ENCODE results near the gene MSL3B.

Gene MSL3B

GRCh38 chr2:233854241-233854981 is 13.8 kb downstream of the MSL3B start, which contains the start of gene HJURP:
Gene HJURP (minus strand): TSS chr2:233854535. CDS start chr2:233854500, 35 bp downstream.
- DNase-seq (ENCODE audit: low spot score), result peak; percentile 99
- in situ Hi-C loops (cut with MboI; ENCODE audit: low sequenced_read_pairs, unreplicated experiment), result no loop called here
- TF ChIP-seq, protein P1, sequence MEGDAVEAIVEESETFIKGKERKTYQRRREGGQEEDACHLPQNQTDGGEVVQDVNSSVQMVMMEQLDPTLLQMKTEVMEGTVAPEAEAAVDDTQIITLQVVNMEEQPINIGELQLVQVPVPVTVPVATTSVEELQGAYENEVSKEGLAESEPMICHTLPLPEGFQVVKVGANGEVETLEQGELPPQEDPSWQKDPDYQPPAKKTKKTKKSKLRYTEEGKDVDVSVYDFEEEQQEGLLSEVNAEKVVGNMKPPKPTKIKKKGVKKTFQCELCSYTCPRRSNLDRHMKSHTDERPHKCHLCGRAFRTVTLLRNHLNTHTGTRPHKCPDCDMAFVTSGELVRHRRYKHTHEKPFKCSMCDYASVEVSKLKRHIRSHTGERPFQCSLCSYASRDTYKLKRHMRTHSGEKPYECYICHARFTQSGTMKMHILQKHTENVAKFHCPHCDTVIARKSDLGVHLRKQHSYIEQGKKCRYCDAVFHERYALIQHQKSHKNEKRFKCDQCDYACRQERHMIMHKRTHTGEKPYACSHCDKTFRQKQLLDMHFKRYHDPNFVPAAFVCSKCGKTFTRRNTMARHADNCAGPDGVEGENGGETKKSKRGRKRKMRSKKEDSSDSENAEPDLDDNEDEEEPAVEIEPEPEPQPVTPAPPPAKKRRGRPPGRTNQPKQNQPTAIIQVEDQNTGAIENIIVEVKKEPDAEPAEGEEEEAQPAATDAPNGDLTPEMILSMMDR (IDR thresholded peaks at IDR 0.05; ENCODE audit: borderline replicate concordance, control extremely low read depth, extremely low read depth, insufficient read depth, missing control alignments), result no peak

GRCh38 chr2:233853883-233854240 is 14.3 kb downstream of the MSL3B start:
- in situ Hi-C loops (cut with MboI; ENCODE audit: low sequenced_read_pairs, unreplicated experiment), result no loop called here
- TF ChIP-seq, protein P1 (IDR thresholded peaks at IDR 0.05; ENCODE audit: borderline replicate concordance, control extremely low read depth, extremely low read depth, insufficient read depth, missing control alignments), result no peak
- no peak for DNase-seq (ENCODE audit: low spot score)

DNA sequence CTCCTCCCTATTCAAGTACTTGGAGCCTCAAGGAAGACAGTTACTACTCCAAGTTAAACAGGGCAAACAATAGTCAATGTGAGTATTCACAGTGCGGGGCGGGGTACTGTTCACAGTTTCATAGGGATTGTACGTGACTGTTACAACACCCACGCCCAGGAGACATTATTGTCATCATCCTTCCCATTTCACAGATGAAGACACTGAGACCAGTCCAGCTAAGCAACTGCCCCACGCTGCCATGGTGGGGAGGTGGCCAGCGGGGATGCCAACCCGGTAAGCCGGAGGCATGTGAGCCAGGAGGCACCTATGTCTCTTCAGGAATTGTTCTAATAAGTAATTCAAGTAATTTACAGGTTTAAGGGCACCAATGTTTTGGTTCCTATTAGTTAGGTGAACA is 14.8 kb downstream of the MSL3B start:
- DNase-seq (ENCODE audit: low spot score), result no peak
- in situ Hi-C loops (cut with MboI; ENCODE audit: low sequenced_read_pairs, unreplicated experiment), result no loop called here
- TF ChIP-seq, protein P1 (IDR thresholded peaks at IDR 0.05; ENCODE audit: borderline replicate concordance, control extremely low read depth, extremely low read depth, insufficient read depth, missing control alignments), result no peak

DNA sequence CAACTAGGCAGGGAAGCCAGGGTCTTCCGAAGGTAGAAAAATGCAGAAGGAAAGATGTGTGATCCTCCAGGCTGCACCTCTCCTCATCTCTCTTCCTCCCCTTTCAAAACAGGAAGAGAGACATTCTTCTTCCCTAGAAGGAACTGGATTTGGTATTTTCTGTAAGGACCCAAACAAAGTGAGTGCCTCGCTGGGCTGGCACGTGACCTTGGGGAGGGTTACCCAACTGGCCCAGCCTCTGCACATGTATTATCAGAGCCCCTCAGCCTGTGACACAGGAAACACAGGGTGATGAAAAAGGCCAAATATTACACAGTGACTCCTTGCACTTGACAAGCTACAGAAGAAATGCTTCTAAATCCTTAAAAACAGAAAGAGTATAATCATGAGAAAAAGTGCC is 16.1 kb downstream of the MSL3B start:
- TF ChIP-seq, protein P1 (IDR thresholded peaks at IDR 0.05; ENCODE audit: borderline replicate concordance, control extremely low read depth, extremely low read depth, insufficient read depth, missing control alignments), result no peak
- DNase-seq (ENCODE audit: low spot score), result no peak
- in situ Hi-C loops (cut with MboI; ENCODE audit: low sequenced_read_pairs, unreplicated experiment), result no loop called here

- no peak for DNase-seq (ENCODE audit: low spot score)
- in situ Hi-C loops (cut with MboI; ENCODE audit: low sequenced_read_pairs, unreplicated experiment), result no loop called here
- TF ChIP-seq, protein P1 (IDR thresholded peaks at IDR 0.05; ENCODE audit: borderline replicate concordance, control extremely low read depth, extremely low read depth, insufficient read depth, missing control alignments), result no peak
These were observed 17.0 kb downstream of the MSL3B start for GRCh38 chr2:233851169-233851568.

GRCh38 chr2:233850745-233851144 is 17.4 kb downstream of the MSL3B start:
- peak; percentile 6 for DNase-seq (ENCODE audit: low spot score)

More at GRCh38 chr2:233850745-233851144, 17.4 kb downstream of the MSL3B start:
- TF ChIP-seq, protein P1 (IDR thresholded peaks at IDR 0.05; ENCODE audit: borderline replicate concordance, control extremely low read depth, extremely low read depth, insufficient read depth, missing control alignments), result no peak
- in situ Hi-C loops (cut with MboI; ENCODE audit: low sequenced_read_pairs, unreplicated experiment), result no loop called here
